Gastroesophageal sphincter (tissue), 3 donors: ENCODE data around the gene VTI1A.

Source experiments
- CTCF ChIP-seq, 4 experiments: fragments of 200-600 bp in 2 of 4; fragments of 450-650 bp in 2 of 4; sonication (generic) in 1 of 4; IDR thresholded peaks; one replicate each; pipeline ENCODE4 v1.5.1; 2017 to 2019; ENCODE audit warnings: antibody characterized with exemption in 4 of 4, mild to moderate bottlenecking in 2 of 4, moderate library complexity in 2 of 4
- EP300 ChIP-seq: sonication (generic); formaldehyde crosslinking; IDR thresholded peaks from one replicate; pipeline ENCODE4 v1.6.1; 2017; ENCODE audit warnings: antibody characterized with exemption, mild to moderate bottlenecking
- POLR2A ChIP-seq, 2 donors: fragments of 450-650 bp; IDR thresholded peaks; one replicate each; pipeline ENCODE4 v1.6.1; 2017; ENCODE audit warnings: antibody characterized with exemption in 2 of 2, mild to moderate bottlenecking in 2 of 2, moderate library complexity in 1 of 2
- POLR2AphosphoS5 ChIP-seq: sonication (generic); formaldehyde crosslinking; IDR thresholded peaks from one replicate; pipeline ENCODE4 v1.6.1; 2017; ENCODE audit warnings: antibody characterized with exemption

GRCh38 chr10:112789248-112789647 lies 342.2 kb downstream of the VTI1A start:
- no peak for TF ChIP-seq CTCF (IDR thresholded peaks at IDR 0.05)
- no peak for TF ChIP-seq EP300
- no peak for TF ChIP-seq POLR2A (IDR thresholded peaks at IDR 0.05)
- no peak for TF ChIP-seq POLR2AphosphoS5
